SK-N-SH (cell line): ENCODE measurements around the gene TMEM106B. TPM values are rescaled to one million over a fixed set of nuclear protein-coding genes. Genes with fewer than 3 reads are reported as not detected.
"Not testable (repeated sequence)": the region's sequence is repeated elsewhere in the genome, so short reads cannot be mapped to it uniquely, and the experiment has no call there.

Experiments used
- CTCF ChIA-PET: fragments of 300-600, 350-600 bp; formaldehyde crosslinking; extraction: SDS; loops from one replicate; lab custom pipeline; 2021; lab: Yijun Ruan, JAX
- POLR2A ChIA-PET: fragments of 350-600 bp; sonication (Branson Sonifier 250); formaldehyde crosslinking; extraction: SDS; loops from one replicate; lab custom pipeline; 2020; ENCODE audit warnings: antibody characterized with exemption, inconsistent platforms; lab: Yijun Ruan, JAX
- DNase-seq: peaks from one replicate; pipeline ENCODE4 v3.0.0; 2012
- H2AFZ ChIP-seq: fragments of 200-600 bp; sonication (generic); 2 replicates; pipeline ENCODE4 v1.8.1; 2016; ENCODE audit warnings: antibody characterized with exemption, mild to moderate bottlenecking, low read depth
- H3F3A ChIP-seq: fragments of 200-600 bp; sonication (generic); replicated peaks from 2 replicates; pipeline ENCODE3; 2016; ENCODE audit warnings: antibody characterized with exemption, mild to moderate bottlenecking; ENCODE audit not compliant: insufficient read depth
- H3K27ac ChIP-seq, 2 experiments: fragments of 200-500 bp in 1 of 2; fragments of 200-600 bp in 1 of 2; sonication (Bioruptor generic) in 1 of 2; sonication (generic), shearing (Covaris generic) in 1 of 2; 2 replicates each; pipeline versions ENCODE4 v1.5.1 to v1.6.1; 2014 to 2016; ENCODE audit warnings: low read depth in 2 of 2, inconsistent platforms in 1 of 2, low read length in 1 of 2, mild to moderate bottlenecking in 1 of 2, mixed read lengths in 1 of 2
- H3K27me3 ChIP-seq: fragments of 200-600 bp; sonication (generic), shearing (Covaris generic); 2 replicates; pipeline ENCODE4 v1.6.1; 2016; ENCODE audit warnings: mixed run types; ENCODE audit not compliant: insufficient read depth
- H3K36me3 ChIP-seq, 2 experiments: fragments of 200-500 bp in 1 of 2; fragments of 200-600 bp in 1 of 2; sonication (Bioruptor generic) in 1 of 2; sonication (generic) in 1 of 2; replicated peaks in 1 of 2; 2 replicates each; pipeline versions ENCODE3 to v1.5.1; 2014 to 2016; ENCODE audit warnings: low read length in 1 of 2, mild to moderate bottlenecking in 1 of 2; ENCODE audit not compliant: insufficient read depth in 2 of 2, control insufficient read depth in 1 of 2
- H3K4me1 ChIP-seq, 2 experiments: fragments of 200-500 bp in 1 of 2; fragments of 200-600 bp in 1 of 2; sonication (Bioruptor generic) in 1 of 2; sonication (generic), shearing (Covaris generic) in 1 of 2; 2 replicates each; pipeline versions ENCODE4 v1.5.1 to v1.6.1; 2014 to 2016; ENCODE audit warnings: low read depth in 1 of 2, low read length in 1 of 2, mixed run types in 1 of 2; ENCODE audit not compliant: insufficient read depth in 2 of 2, control insufficient read depth in 1 of 2
- H3K4me2 ChIP-seq: fragments of 200-600 bp; sonication (generic), shearing (Covaris generic); 2 replicates; pipeline ENCODE4 v1.6.1; 2017; ENCODE audit warnings: mixed run types
- H3K4me3 ChIP-seq, 2 experiments: fragments of 200-500 bp in 1 of 2; fragments of 200-600 bp in 1 of 2; sonication (Bioruptor generic) in 1 of 2; sonication (generic), shearing (Covaris generic) in 1 of 2; 2 replicates each; pipeline versions ENCODE4 v1.5.1 to v1.8.1; 2014 to 2016; ENCODE audit warnings: low read depth in 2 of 2, inconsistent platforms in 1 of 2, low read length in 1 of 2, mild to moderate bottlenecking in 1 of 2, mixed read lengths in 1 of 2, moderate library complexity in 1 of 2
- H3K79me2 ChIP-seq: fragments of 200-600 bp; sonication (generic); 2 replicates; pipeline ENCODE4 v1.8.1; 2017; ENCODE audit warnings: mild to moderate bottlenecking; ENCODE audit not compliant: insufficient read depth
- H3K9ac ChIP-seq: fragments of 200-600 bp; sonication (generic); 2 replicates; pipeline ENCODE4 v1.6.1; 2017; ENCODE audit warnings: mixed run types
- H3K9me2 ChIP-seq: fragments of 200-600 bp; sonication (generic); 2 replicates; pipeline ENCODE4 v1.6.1; 2017; ENCODE audit warnings: mixed run types
- H3K9me3 ChIP-seq: fragments of 200-600 bp; sonication (generic); 2 replicates; pipeline ENCODE4 v1.6.1; 2017; ENCODE audit warnings: mixed run types, mild to moderate bottlenecking, moderate library complexity
- H4K20me1 ChIP-seq: fragments of 200-600 bp; sonication (generic); 2 replicates; pipeline ENCODE4 v1.6.1; 2017; ENCODE audit warnings: mild to moderate bottlenecking, mixed run types; ENCODE audit not compliant: insufficient read depth
- EP300 ChIP-seq, 2 experiments: IDR thresholded peaks; 2 replicates each; pipeline versions ENCODE4 v1.4.0 to v1.6.1; 2012; ENCODE audit warnings: borderline replicate concordance in 1 of 2, low read depth in 1 of 2, low read length in 1 of 2
- FOXM1 ChIP-seq: IDR thresholded peaks from 2 replicates; pipeline ENCODE4 v1.4.0; 2012; ENCODE audit warnings: low read depth, mild to moderate bottlenecking
- IRF3 ChIP-seq: fragments of 150-350 bp; IDR thresholded peaks from 2 replicates; pipeline ENCODE4 v1.6.1; 2016; ENCODE audit warnings: mild to moderate bottlenecking, low read depth, low read length
- MXI1 ChIP-seq: IDR thresholded peaks from 2 replicates; pipeline ENCODE4 v1.6.1; 2012; ENCODE audit warnings: mild to moderate bottlenecking, low read depth, low read length, improper control_type of control experiment
- RAD21 ChIP-seq: IDR thresholded peaks from 2 replicates; pipeline ENCODE4 v1.6.1; 2012; ENCODE audit warnings: mild to moderate bottlenecking, low read length
- RCOR1 ChIP-seq: fragments of 150-350 bp; IDR thresholded peaks from 2 replicates; pipeline ENCODE4 v1.6.1; 2017; ENCODE audit warnings: antibody characterized with exemption, low read length
- RFX5 ChIP-seq: IDR thresholded peaks from 2 replicates; pipeline ENCODE4 v1.6.1; 2012; ENCODE audit warnings: mild to moderate bottlenecking, improper control_type of control experiment, low read length
- TAF1 ChIP-seq: IDR thresholded peaks from 2 replicates; pipeline ENCODE4 v1.6.1; 2012; ENCODE audit warnings: low read depth, mild to moderate bottlenecking, low read length, moderate library complexity, borderline replicate concordance
- USF2 ChIP-seq: fragments of 150-350 bp; IDR thresholded peaks from 2 replicates; pipeline ENCODE4 v1.6.1; 2017; ENCODE audit warnings: antibody characterized with exemption, low read length, low read depth, borderline replicate concordance
- ZBTB33 ChIP-seq: IDR thresholded peaks from 2 replicates; pipeline ENCODE4 v1.4.0; 2012; ENCODE audit warnings: low read depth, borderline replicate concordance
- WGBS: methylation state at CpG from one replicate; pipeline ENCODE4 v1.1.6; 2017; ENCODE audit warnings: low lambda C conversion rate; 5-methylcytosine and 5-hydroxymethylcytosine counted together
- polyA plus RNA-seq, 3 experiments: library from polyadenylated mRNA; depleted of rRNA; stranded (reverse); fragments of >200 nt; gene quantifications; 2 replicates each; pipeline ENCODE4 v1.2.3, GENCODE V29; 2012

TMEM106B gene
- polyA plus RNA-seq, 1 of the 3 experiments (the other 2 are of a cell fraction): 20.4 TPM

- no peak for TF ChIP-seq RFX5
These were observed 10.3 kb downstream of the TMEM106B start (continued) for GRCh38 chr7:12221414-12221813.

- DNase-seq: no peak
- ChIA-PET POLR2A (no interaction called here), CTCF (no interaction called here)
- H3K4me3 ChIP-seq: no peak overlapping the region
- no peaks in the 10 kb centered on the region for H3F3A ChIP-seq
- no peak overlapping the region for H3K27ac ChIP-seq
- H3K9ac ChIP-seq: no peak overlapping the region
- no peaks in the 10 kb centered on the region for H3K27me3 ChIP-seq
- H4K20me1 ChIP-seq: no peaks in the 10 kb centered on the region
- no peaks in the 10 kb centered on the region for H3K9me2 ChIP-seq
- TF ChIP-seq RAD21 (no peak), EP300 (IDR thresholded peaks at IDR 0.05; ENCODE audit: borderline replicate concordance in 1 of 2, low read depth in 1 of 2, low read length in 1 of 2) (no peak), ZBTB33 (no peak), MXI1 (no peak), USF2 (no peak), RCOR1 (no peak), TAF1 (no peak), FOXM1 (no peak), IRF3 (no peak)
- H3K4me1 ChIP-seq: peaks cover 0 to 3% of the 10 kb centered on the region in 2 experiments; a peak in 1 of 4 replicates
- 5% methylated on average over 1 of the region's 1 CpG for WGBS
- H3K4me2 ChIP-seq: no peak overlapping the region
- peaks cover 62 to 71% of the 10 kb centered on the region in 2 experiments for H3K36me3 ChIP-seq
- no peak overlapping the region for H2AFZ ChIP-seq
- H3K9me3 ChIP-seq: no peaks in the 10 kb centered on the region
- H3K79me2 ChIP-seq: no peaks in the 10 kb centered on the region
These were observed 11.9 kb downstream of the TMEM106B start for GRCh38 chr7:12222889-12223579.

- H3F3A ChIP-seq, H3K4me3 ChIP-seq, H3K9ac ChIP-seq, H3K4me2 ChIP-seq, POLR2A ChIA-PET, H3K27me3 ChIP-seq, H3K4me1 ChIP-seq, CTCF ChIA-PET, H4K20me1 ChIP-seq, DNase-seq, H3K9me2 ChIP-seq, H3K9me3 ChIP-seq, H2AFZ ChIP-seq, H3K27ac ChIP-seq, H3K79me2 ChIP-seq: not testable (repeated sequence)
- H3K36me3 ChIP-seq: peaks cover 58 to 66% of the 10 kb centered on the region in 2 experiments
- 69% methylated on average over 7 of the region's 7 CpGs for WGBS
These were observed 13.9 kb downstream of the TMEM106B start for GRCh38 chr7:12225017-12225416.
